ENCODE results near the gene ESR2. TPM values are rescaled to one million over a fixed set of nuclear protein-coding genes. Genes with fewer than 3 reads are reported as not detected.
A peak's percentile ranks its signal among the peaks of the same experiment; 100 is the strongest.

The ESR2 gene
- total and polyA plus RNA-seq, 2 of the 8 experiments (the other 6 are each of a cell fraction or from before 2014, with no cell fraction given): 0.19 to 0.23 TPM

GRCh38 chr14:64069634-64070359, 224.4 kb downstream of the ESR2 start:
- H2BK12ac ChIP-seq (ENCODE audit: low read depth, low read length): no peak overlapping the region
- no peak overlapping the region for H3K9ac ChIP-seq (replicated peaks in 1 of 4; ENCODE audit: extremely low read depth in 1 of 4, low read depth in 3 of 4, low read length in 3 of 4)
- H3K18ac ChIP-seq (ENCODE audit: extremely low read depth, low read length): no peak overlapping the region
- no peak overlapping the region for H2BK5ac ChIP-seq (ENCODE audit: low read depth, low read length)
- H3K27ac ChIP-seq (ENCODE audit: low read depth, low read length): 0 out of 2 replicates have a peak overlapping the region, but pooled peaks have one; percentile 12
- FAIRE-seq: no peak
- H2AFZ ChIP-seq (ENCODE audit: low read length): no peak overlapping the region
- no peak overlapping the region for H3K4ac ChIP-seq (replicated peaks; ENCODE audit: insufficient read length, low read depth, low read length)
- H3K9me3 ChIP-seq (ENCODE audit: insufficient read depth in 2 of 2, low read depth in 1 of 2, low read length in 1 of 2): no peaks in the 10 kb centered on the region
- no peak overlapping the region for H4K8ac ChIP-seq (ENCODE audit: extremely low read depth, insufficient read depth, low read length)
- no peak overlapping the region for H4K91ac ChIP-seq (replicated peaks; ENCODE audit: insufficient read length, low read length)
- no peak overlapping the region for H2BK120ac ChIP-seq (replicated peaks; ENCODE audit: low read depth, low read length)
- no peak for DNase-seq (ENCODE audit: low read depth in 1 of 2, low spot score in 2 of 2)
- no peak overlapping the region for H4K5ac ChIP-seq (ENCODE audit: insufficient read length, low read depth, low read length)
- peaks cover 0 to 23% (median 6%) of the 10 kb centered on the region in 4 experiments; a peak in 3 of 8 replicates for H3K36me3 ChIP-seq (ENCODE audit: control insufficient read depth in 2 of 4, insufficient read depth in 4 of 4, low read length in 3 of 4)
- POLR2A ChIA-PET (ENCODE audit: partially characterized antibody): interaction anchor here (1.0 kb wide), 1 partner anchor 10 kb away, joined by 3 read pairs; no protein-coding TSS in a partner anchor
- H2BK20ac ChIP-seq (ENCODE audit: low read length): no peak overlapping the region
- no peak overlapping the region for H2AK5ac ChIP-seq (ENCODE audit: low read depth, low read length)
- no peak overlapping the region for H3K4me2 ChIP-seq (ENCODE audit: insufficient read depth in 1 of 2, low read depth in 2 of 2, low read length in 2 of 2)
- H3K23me2 ChIP-seq (ENCODE audit: low read depth, low read length): no peaks in the 10 kb centered on the region
- H3K27me3 ChIP-seq (replicated peaks in 1 of 4; ENCODE audit: control insufficient read depth in 3 of 4, extremely low read depth in 1 of 4, insufficient read depth in 3 of 4, low read length in 3 of 4): peaks cover 0 to 1% (median 0%) of the 10 kb centered on the region in 4 experiments; a peak in 1 of 7 replicates
- H3K56ac ChIP-seq (replicated peaks; ENCODE audit: insufficient read length, low read depth, low read length): no peak overlapping the region
- no peak overlapping the region for H3K23ac ChIP-seq (ENCODE audit: insufficient read length)
- no peak overlapping the region for H3K14ac ChIP-seq (ENCODE audit: insufficient read length)
- CTCF ChIA-PET (ENCODE audit: partially characterized antibody): interaction anchor here (1.0 kb wide), 1 partner anchor 60 kb away, joined by 3 read pairs; no protein-coding TSS in a partner anchor
- WGBS, 2 experiments (ENCODE audit: extremely low coverage in 1 of 2, insufficient coverage in 1 of 2, insufficient read length in 1 of 2, insufficient replicate concordance in 2 of 2, low coverage in 1 of 2, low lambda C conversion rate in 2 of 2, missing lambda C conversion rate in 1 of 2): 88% methylated on average over 5 of the region's 5 CpGs; no CpG with 5 or more reads in 1 of the 2 experiments
- H2BK15ac ChIP-seq (ENCODE audit: low read length): no peak overlapping the region
- H3K79me1 ChIP-seq (ENCODE audit: low read depth, low read length): no peaks in the 10 kb centered on the region
- no peaks in the 10 kb centered on the region for H3K4me1 ChIP-seq (replicated peaks in 1 of 4; ENCODE audit: control insufficient read depth in 3 of 4, insufficient read depth in 4 of 4, low read length in 3 of 4)
- no peaks in the 10 kb centered on the region for H3K79me2 ChIP-seq (ENCODE audit: control insufficient read depth in 1 of 2, insufficient read depth in 2 of 2, low read length in 2 of 2)
- H4K20me1 ChIP-seq (replicated peaks in 1 of 2; ENCODE audit: control insufficient read depth in 1 of 2, insufficient read depth in 2 of 2, low read length in 2 of 2): no peaks in the 10 kb centered on the region
- H3K4me3 ChIP-seq (ENCODE audit: extremely low read depth in 1 of 4, insufficient read depth in 2 of 4, low read depth in 3 of 4, low read length in 4 of 4): no peak overlapping the region
- TF ChIP-seq BACH1 (IDR thresholded peaks at IDR 0.05; ENCODE audit: low read length) (no peak), HDAC2 (IDR thresholded peaks at IDR 0.05; ENCODE audit: borderline replicate concordance in 1 of 2, low read depth in 2 of 2, low read length in 2 of 2) (no peak), TEAD4 (IDR thresholded peaks at IDR 0.05; ENCODE audit: low read depth, low read length) (no peak), RAD21 (IDR thresholded peaks at IDR 0.05 in 1 of 2, conservative IDR thresholded peaks at IDR 0.05 in 1 of 2; ENCODE audit: low read depth in 2 of 2, low read length in 2 of 2) (no peak), SIX5 (IDR thresholded peaks at IDR 0.05; ENCODE audit: low read depth, low read length) (no peak), NANOG (IDR thresholded peaks at IDR 0.05; ENCODE audit: insufficient read depth, low read depth, low read length, poor library complexity, severe bottlenecking) (no peak), PHF8 (conservative IDR thresholded peaks at IDR 0.05; ENCODE audit: low read depth, low read length) (no peak), KDM1A (IDR thresholded peaks at IDR 0.05; ENCODE audit: borderline replicate concordance, low read length) (no peak), SP2 (IDR thresholded peaks at IDR 0.05; ENCODE audit: low read length) (no peak), CBX8 (IDR thresholded peaks at IDR 0.05; ENCODE audit: borderline replicate concordance, low read depth, low read length) (no peak)
